ENCODE results near the gene NELL1. TPM values are rescaled to one million over a fixed set of nuclear protein-coding genes. Genes with fewer than 3 reads are reported as not detected.
"Not testable (repeated sequence)": the region's sequence is repeated elsewhere in the genome, so short reads cannot be mapped to it uniquely, and the experiment has no call there.

Gene NELL1
- total RNA-seq, 2 experiments from 2014 or later = not detected

DNA sequence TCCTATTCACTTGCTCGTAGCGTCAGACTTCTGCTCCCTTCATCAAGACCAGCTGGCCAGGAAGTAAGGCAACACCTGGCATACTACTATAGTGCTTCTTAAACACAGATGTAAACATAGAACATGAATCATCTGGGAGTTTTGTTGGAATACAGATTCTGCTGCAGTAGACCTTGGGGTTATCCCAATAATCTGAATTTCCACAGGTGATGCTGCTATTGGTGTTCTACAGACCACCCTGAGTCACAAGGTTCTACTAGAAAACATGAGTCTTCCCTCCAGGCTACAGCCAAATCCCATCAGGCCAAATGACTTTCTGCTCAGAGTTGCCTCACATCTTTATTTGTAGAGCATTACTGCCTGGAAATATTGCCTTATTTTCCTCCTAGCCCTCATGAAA lies 175.2 kb downstream of the NELL1 start:
- H3K27ac Mint-ChIP-seq = no peak overlapping the region
- ATAC-seq (ENCODE audit: poor library complexity) (no peak), DNase-seq (no peak)
- intact Hi-C loops (cut with DNase I, micrococcal nuclease) = no loop called here
- Histone ChIP-seq H3K36me3 (ENCODE audit: insufficient read depth, low read length) (no peaks in the 10 kb centered on the region), H3K9me3 (ENCODE audit: control insufficient read depth in 1 of 2, insufficient read depth in 1 of 2, low read length in 2 of 2) (no peaks in the 10 kb centered on the region), H3K27me3 (ENCODE audit: control insufficient read depth in 1 of 2, insufficient read depth in 2 of 2, low read length in 2 of 2) (no peaks in the 10 kb centered on the region), H3K4me3 (ENCODE audit: low read length) (no peak overlapping the region), H3K4me1 (ENCODE audit: insufficient read depth, low read length) (no peaks in the 10 kb centered on the region), H3K27ac (ENCODE audit: low read depth in 1 of 2, low read length in 2 of 2) (no peak overlapping the region)
- H3K27me3 Mint-ChIP-seq = no peaks in the 10 kb centered on the region
- CTCF ChIA-PET = no interaction called here
- TF ChIP-seq, protein P1, sequence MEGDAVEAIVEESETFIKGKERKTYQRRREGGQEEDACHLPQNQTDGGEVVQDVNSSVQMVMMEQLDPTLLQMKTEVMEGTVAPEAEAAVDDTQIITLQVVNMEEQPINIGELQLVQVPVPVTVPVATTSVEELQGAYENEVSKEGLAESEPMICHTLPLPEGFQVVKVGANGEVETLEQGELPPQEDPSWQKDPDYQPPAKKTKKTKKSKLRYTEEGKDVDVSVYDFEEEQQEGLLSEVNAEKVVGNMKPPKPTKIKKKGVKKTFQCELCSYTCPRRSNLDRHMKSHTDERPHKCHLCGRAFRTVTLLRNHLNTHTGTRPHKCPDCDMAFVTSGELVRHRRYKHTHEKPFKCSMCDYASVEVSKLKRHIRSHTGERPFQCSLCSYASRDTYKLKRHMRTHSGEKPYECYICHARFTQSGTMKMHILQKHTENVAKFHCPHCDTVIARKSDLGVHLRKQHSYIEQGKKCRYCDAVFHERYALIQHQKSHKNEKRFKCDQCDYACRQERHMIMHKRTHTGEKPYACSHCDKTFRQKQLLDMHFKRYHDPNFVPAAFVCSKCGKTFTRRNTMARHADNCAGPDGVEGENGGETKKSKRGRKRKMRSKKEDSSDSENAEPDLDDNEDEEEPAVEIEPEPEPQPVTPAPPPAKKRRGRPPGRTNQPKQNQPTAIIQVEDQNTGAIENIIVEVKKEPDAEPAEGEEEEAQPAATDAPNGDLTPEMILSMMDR (IDR thresholded peaks at IDR 0.05) = no peak
- POLR2A ChIA-PET = no interaction called here
- H3K4me3 Mint-ChIP-seq = no peak overlapping the region
- H3K36me3 Mint-ChIP-seq (ENCODE audit: low read depth) = no peaks in the 10 kb centered on the region
- peaks cover 7% of the 10 kb centered on the region for H3K9me3 Mint-ChIP-seq
- no peaks in the 10 kb centered on the region for H3K4me1 Mint-ChIP-seq (ENCODE audit: low read depth)

DNA sequence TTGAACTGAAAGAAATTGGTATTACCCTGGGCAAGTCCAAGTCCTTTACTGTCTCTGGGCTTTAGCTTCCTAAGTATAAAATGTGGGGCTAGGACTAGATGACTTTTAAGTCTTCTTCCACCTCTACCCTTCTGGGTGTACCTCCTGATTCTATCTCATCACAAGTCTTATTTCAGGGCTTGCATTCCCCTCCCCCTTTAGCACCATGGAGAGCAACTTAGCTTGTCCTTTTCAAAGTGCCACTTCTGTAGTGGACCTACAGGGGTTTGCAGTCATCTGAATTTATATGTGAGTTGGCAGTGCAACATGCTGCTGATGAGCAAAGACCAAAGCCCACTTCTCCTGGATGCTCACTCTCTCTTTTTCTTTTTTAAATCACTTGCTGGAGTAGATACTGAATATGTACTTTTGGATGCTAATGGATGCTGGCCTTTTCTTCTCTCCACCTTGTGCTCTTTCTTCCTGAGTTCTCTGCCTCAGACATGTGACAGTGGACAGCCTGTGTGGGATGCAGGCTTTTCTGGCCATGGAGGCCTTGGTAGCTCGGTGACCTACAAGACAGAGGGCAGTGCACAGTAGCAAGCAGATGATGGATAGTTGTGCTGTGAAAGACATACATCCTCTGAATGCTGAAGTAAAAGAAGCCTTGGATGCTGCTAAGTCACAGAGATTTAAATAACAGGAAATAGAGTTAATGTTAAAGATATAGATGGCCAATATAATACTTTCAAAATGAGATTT lies 185.0 kb downstream of the NELL1 start:
- peaks cover 2% of the 10 kb centered on the region for H3K9me3 Mint-ChIP-seq
- Histone ChIP-seq H3K4me3 (ENCODE audit: low read length) (no peak overlapping the region), H3K9me3 (ENCODE audit: control insufficient read depth in 1 of 2, insufficient read depth in 1 of 2, low read length in 2 of 2) (peaks cover 0 to 9% of the 10 kb centered on the region in 2 experiments), H3K4me1 (ENCODE audit: insufficient read depth, low read length) (no peaks in the 10 kb centered on the region), H3K27ac (ENCODE audit: low read depth in 1 of 2, low read length in 2 of 2) (no peak overlapping the region), H3K36me3 (ENCODE audit: insufficient read depth, low read length) (no peaks in the 10 kb centered on the region), H3K27me3 (ENCODE audit: control insufficient read depth in 1 of 2, insufficient read depth in 2 of 2, low read length in 2 of 2) (no peaks in the 10 kb centered on the region)
- H3K4me3 Mint-ChIP-seq = no peak overlapping the region
- H3K27ac Mint-ChIP-seq = no peak overlapping the region
- no peak for ATAC-seq (ENCODE audit: poor library complexity)
- H3K4me1 Mint-ChIP-seq (ENCODE audit: low read depth) = no peaks in the 10 kb centered on the region
- H3K36me3 Mint-ChIP-seq (ENCODE audit: low read depth) = no peaks in the 10 kb centered on the region
- POLR2A ChIA-PET = no interaction called here
- CTCF ChIA-PET = no interaction called here
- no peaks in the 10 kb centered on the region for H3K27me3 Mint-ChIP-seq
- TF ChIP-seq, protein P1 (IDR thresholded peaks at IDR 0.05) = no peak
- DNase-seq = no peak
- intact Hi-C loops (cut with DNase I, micrococcal nuclease) = no loop called here

DNA sequence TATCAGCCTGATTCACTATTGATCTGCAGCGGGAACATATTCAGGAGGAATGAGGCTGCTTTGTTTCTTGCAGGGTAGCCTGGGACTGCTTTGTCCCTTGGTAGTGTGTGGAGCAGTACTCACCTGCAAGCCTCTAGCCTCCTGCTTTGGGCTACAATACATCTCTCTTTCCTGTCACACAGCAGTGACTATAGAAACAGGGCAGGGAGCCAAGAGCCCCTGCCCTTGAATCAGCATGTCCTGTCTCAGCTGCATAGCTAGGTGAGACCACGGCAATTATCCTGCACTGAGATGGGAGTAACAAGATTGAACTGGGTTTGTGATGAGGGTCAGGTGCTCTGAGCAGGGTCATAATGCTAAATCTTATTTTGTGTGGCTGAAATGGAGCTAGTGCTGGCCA lies 191.9 kb downstream of the NELL1 start:
- DNase-seq (no peak), ATAC-seq (ENCODE audit: poor library complexity) (no peak)
- H3K9me3 ChIP-seq (ENCODE audit: control insufficient read depth in 1 of 2, insufficient read depth in 1 of 2, low read length in 2 of 2) = peaks cover 0 to 12% of the 10 kb centered on the region in 2 experiments
- no peaks in the 10 kb centered on the region for H3K4me1 Mint-ChIP-seq (ENCODE audit: low read depth)
- POLR2A ChIA-PET = no interaction called here
- H3K27ac ChIP-seq (ENCODE audit: low read depth in 1 of 2, low read length in 2 of 2) = no peak overlapping the region
- TF ChIP-seq, protein P1 (IDR thresholded peaks at IDR 0.05) = no peak
- no peaks in the 10 kb centered on the region for H3K27me3 ChIP-seq (ENCODE audit: control insufficient read depth in 1 of 2, insufficient read depth in 2 of 2, low read length in 2 of 2)
- CTCF ChIA-PET = no interaction called here
- H3K36me3 ChIP-seq (ENCODE audit: insufficient read depth, low read length) = no peaks in the 10 kb centered on the region
- H3K4me3 ChIP-seq (ENCODE audit: low read length) = no peak overlapping the region
- H3K27ac Mint-ChIP-seq = no peak overlapping the region
- H3K9me3 Mint-ChIP-seq = no peaks in the 10 kb centered on the region
- H3K27me3 Mint-ChIP-seq = no peaks in the 10 kb centered on the region
- H3K36me3 Mint-ChIP-seq (ENCODE audit: low read depth) = no peaks in the 10 kb centered on the region
- H3K4me3 Mint-ChIP-seq = no peak overlapping the region
- H3K4me1 ChIP-seq (ENCODE audit: insufficient read depth, low read length) = no peaks in the 10 kb centered on the region
- intact Hi-C loops (cut with DNase I, micrococcal nuclease) = no loop called here

DNA sequence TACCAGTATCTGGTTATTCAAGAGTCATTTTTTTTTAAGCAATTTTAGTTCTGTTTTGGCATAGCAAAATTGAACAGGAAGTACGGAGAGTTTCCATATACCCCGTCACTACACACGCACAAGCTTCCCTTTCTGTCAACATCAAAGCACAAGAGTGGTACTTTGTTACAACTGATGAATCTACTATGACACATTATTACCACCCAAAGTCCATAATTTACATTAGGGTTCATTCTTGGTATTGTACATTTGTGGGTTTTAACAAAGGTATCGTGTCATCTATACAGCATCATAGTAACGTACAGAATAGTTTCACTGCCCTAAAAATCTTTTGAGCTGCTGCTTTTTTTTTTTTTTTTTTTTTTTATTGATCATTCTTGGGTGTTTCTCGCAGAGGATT lies 192.9 kb downstream of the NELL1 start:
- H3K4me3 Mint-ChIP-seq; ATAC-seq (ENCODE audit: poor library complexity); H3K36me3 Mint-ChIP-seq (ENCODE audit: low read depth): not testable (repeated sequence)

More for the DNA sequence above, 192.9 kb downstream of the NELL1 start:
- H3K36me3 ChIP-seq (ENCODE audit: insufficient read depth, low read length); H3K27ac ChIP-seq (ENCODE audit: low read depth in 1 of 2, low read length in 2 of 2); H3K9me3 ChIP-seq (ENCODE audit: control insufficient read depth in 1 of 2, insufficient read depth in 1 of 2, low read length in 2 of 2); H3K4me3 ChIP-seq (ENCODE audit: low read length); DNase-seq; intact Hi-C loops (cut with DNase I, micrococcal nuclease); H3K4me1 Mint-ChIP-seq (ENCODE audit: low read depth); H3K27ac Mint-ChIP-seq; H3K27me3 Mint-ChIP-seq; CTCF ChIA-PET; H3K9me3 Mint-ChIP-seq; H3K27me3 ChIP-seq (ENCODE audit: control insufficient read depth in 1 of 2, insufficient read depth in 2 of 2, low read length in 2 of 2); H3K4me1 ChIP-seq (ENCODE audit: insufficient read depth, low read length); POLR2A ChIA-PET: not testable (repeated sequence)
